Fibroblast of gingiva (primary cell): ENCODE measurements around the gene ADAM12.
"Not testable (repeated sequence)": the region's sequence is repeated elsewhere in the genome, so short reads cannot be mapped to it uniquely, and the experiment has no call there.

Source experiments
- DNase-seq: peaks from one replicate; pipeline ENCODE4 v3.0.0-alpha.2; 2011; ENCODE audit warnings: low read depth

ADAM12 gene

GRCh38 chr10:126052171-126052570 lies 336.1 kb downstream of the ADAM12 start:
- no peak for DNase-seq

DNA sequence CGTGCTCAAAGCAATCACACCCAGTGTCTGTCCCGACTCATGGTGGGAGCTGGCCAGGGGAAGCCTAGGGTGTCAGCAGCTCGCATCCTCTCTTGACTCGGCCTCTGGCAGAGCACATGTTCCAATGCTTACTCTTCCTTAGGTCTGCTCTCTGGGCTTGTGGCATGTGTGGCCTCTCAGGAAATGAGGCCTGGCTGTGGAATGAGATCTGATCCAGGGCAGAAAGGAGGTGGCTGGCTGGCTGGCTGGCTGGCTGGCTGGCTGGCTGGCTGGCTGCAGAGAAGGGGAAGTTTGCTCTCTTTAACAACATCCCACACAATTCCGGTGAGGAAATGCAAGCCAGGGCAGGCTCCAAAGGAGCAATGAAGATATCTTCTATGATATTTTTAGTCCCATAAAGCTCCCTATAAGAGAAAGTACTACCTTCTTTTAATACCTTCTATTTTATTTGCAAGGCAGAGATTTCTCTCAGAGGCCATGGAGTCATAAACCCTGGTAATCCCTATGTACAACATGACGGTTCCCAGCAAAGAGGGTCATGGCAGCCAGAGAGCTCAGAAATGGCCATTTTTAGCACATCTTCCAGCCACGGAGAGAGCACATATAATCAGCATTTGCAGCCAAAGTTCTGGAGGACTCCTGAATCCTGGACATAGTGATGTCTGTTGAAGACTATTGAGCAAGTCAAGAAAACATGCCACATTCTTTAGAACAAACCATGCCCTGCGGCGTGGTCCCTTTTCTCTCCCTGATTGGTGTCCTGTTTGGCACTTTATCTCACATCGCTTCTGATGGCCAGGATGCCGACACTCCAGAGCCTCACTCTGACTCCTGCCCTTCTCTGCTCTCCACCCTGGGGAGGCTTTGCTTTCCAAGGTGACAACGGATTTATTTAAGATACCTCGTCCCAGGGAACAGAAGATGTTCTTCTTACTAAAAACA lies 338.2 kb downstream of the ADAM12 start:
- DNase-seq, result peak; percentile 43

GRCh38 chr10:126047749-126048148 lies 340.5 kb downstream of the ADAM12 start:
- DNase-seq, result not testable (repeated sequence)

GRCh38 chr10:126046831-126047230 lies 341.4 kb downstream of the ADAM12 start:
- DNase-seq, result no peak

DNA sequence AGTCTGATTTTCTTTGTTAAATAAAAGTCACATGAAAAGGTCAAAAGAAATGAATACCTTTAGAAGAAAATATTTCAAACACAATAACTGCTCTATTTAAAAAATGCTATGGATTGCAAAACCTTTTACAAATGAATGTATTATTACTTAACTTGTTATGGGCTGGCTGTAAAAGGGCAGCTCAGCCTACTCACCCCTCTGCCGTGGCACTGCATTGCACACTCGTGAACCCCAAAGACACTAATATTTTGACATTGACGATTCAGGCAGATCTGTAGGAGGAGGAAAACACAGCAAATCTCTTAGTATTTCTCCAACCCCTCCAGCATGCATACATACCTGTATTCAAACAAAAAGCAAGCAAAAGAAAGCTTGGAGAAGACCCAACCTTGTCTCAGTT lies 342.4 kb downstream of the ADAM12 start:
- DNase-seq, result no peak

GRCh38 chr10:126043389-126043788 lies 344.9 kb downstream of the ADAM12 start:
- no peak for DNase-seq

GRCh38 chr10:126042906-126043305 lies 345.4 kb downstream of the ADAM12 start:
- DNase-seq, result no peak

- no peak for DNase-seq
These were observed 345.9 kb downstream of the ADAM12 start for GRCh38 chr10:126042354-126042753.

- DNase-seq, result peak; percentile 77
These were observed 346.5 kb downstream of the ADAM12 start for GRCh38 chr10:126041804-126042231.

- DNase-seq, result no peak
These were observed 347.2 kb downstream of the ADAM12 start for GRCh38 chr10:126041117-126041516.

DNA sequence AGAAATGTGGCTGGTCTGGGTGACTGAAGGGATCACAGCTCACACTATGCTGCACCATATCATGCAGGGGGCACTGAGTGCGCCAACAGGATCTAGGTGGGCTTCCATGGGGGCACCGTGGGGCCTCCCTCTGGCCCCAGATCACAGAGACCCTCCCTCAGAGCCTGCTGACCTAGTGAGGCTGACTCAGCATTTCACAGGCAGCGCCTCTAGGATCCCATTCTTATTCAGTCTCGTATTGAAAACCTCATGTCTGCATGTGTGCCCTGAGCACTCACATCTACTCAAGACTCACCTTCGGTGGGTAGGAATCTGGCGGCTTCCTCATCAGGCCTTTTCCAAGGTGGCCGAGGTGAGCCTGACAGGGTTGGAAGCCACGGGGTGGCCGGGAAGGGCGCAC lies 350.3 kb downstream of the ADAM12 start:
- no peak for DNase-seq

- DNase-seq, result no peak
These were observed 351.8 kb downstream of the ADAM12 start for GRCh38 chr10:126036515-126036914.

- DNase-seq, result no peak
These were observed 353.7 kb downstream of the ADAM12 start for GRCh38 chr10:126034586-126034985.

- no peak for DNase-seq
These were observed 358.3 kb downstream of the ADAM12 start for GRCh38 chr10:126029999-126030398.

DNA sequence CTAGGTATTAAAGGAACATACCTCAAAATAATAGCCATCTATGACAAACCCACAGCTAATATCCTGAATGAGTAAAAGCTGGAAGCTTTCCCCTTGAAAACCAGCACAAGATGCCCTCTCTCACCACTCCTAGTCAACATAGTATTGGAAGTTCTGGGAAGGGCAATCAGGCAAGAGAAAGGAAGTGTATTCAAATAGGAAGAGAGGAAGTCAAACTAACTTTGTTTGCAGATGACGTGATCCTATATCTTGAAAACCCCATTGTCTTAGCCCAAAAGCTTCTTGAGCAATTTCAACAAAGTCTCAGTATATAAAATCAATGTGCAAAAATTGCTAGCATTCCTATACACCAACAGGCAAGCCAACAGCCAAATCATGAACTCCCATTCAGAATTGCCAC lies 360.6 kb downstream of the ADAM12 start:
- no peak for DNase-seq

DNA sequence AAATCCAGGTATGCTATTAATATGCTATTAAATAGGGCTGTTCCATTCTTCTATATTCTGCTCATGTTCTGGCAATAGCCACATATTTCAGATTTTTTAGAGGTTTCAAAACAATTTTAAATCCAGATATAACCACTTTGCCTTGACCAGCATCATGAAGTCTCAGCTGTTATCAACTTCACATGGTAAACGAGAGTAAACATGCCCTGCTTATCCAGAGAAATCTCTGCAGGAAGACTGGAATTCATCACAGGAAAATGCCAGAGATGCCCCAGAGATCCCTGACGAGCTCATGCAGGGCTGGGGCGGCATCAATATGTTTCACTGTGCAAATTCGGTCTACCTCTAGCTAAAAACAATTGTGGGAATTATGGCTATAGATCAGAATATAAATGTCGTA lies 365.4 kb downstream of the ADAM12 start:
- DNase-seq, result no peak

DNA sequence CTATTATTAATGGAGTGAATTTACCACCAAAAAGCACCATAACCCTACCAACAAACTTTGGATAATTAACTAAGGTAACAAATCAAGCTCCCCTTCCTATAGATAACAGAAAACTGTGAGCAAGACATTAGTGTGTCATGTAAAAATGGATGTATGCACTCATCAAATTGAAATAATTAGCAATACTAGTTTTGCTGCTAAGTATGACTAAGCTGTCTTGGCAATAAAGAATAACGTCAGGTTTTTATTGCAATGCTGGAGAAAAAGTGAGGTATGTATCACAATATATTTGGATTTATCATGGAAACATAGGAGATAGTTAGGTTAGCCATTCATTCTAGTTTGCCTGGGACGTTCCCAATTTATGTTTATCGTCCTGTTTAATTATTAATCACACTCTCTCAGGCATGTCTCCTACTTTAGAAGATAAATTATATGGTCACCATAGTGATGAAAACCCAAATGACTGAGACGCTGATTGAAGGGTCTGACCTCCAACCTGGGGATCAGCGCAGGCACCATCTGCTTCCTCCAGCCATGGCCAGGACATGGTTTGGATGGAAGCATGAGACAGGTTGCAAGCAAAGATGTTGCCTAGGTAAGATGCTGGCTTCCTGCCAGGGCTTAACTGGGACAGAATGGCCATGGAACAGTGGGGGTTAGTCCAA lies 366.3 kb downstream of the ADAM12 start:
- DNase-seq, result no peak

DNA sequence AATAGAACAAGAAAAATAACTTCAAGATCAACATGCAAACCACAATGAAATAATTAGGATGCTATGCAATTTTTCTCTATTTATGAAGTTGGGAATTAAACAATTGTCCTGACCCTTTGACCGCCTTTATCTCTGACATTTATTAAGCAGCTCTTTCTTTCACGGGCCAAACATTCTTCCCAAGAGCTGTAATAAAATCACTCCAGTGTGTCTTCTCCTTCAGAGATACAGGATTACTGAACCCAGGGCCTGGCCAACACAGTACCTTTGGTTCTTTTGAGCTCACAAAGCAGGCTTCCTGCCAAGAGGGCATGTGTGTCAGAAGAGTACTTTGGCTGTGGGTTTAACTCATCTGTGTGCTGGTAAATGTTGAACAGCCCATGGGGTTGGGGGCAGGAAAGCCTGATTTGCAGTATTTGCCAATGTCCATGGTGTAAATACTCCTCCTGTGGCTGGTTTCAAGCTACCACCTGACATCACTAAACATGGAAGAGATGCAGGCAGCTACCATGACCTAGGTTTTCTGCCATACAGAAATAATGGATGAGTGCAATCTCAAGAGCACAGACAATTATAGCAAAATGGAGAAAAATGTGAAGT lies 370.2 kb downstream of the ADAM12 start:
- DNase-seq, result no peak

GRCh38 chr10:126016882-126017281 lies 371.4 kb downstream of the ADAM12 start:
- no peak for DNase-seq

GRCh38 chr10:126016156-126016805 lies 372.0 kb downstream of the ADAM12 start:
- no peak for DNase-seq

DNA sequence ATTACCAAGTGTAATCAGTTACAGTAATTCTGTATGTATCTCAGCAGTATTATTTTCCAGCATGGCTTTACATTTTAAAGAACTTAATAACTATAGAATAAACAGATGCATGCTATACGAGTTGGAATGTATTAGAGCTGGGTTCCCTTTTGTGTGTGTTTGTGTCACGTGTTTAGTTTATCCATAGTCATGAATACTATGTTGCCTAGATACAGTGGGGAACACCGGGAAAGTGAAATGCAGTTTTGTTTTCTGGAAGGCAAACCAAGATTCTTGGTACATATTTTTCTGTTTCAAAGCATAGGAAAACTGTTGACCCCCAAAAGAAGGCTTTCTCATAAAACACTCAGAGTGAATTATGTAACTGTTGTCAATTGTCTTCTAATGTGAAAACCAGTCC lies 372.9 kb downstream of the ADAM12 start:
- no peak for DNase-seq

DNA sequence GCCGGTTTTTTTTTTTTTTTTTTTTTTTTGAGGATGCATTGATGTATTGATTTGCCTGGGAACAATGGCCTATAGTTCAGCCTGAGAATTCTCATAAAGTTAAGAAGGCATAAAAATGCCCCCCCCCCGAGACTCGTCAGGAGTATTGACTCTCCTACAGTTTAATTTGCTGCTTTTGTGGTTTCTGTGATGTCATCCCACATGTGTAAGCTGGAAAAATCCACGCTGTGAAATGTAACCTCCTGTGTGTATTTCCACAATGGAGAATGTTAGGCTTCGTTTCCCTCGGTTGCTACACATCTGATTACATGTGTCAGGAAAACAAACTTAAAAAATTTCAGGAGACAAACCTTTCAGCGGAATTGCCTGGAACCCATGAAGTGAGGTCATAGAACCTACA lies 374.0 kb downstream of the ADAM12 start:
- DNase-seq, result peak; percentile 59
